ENCODE data around the gene MYT1. TPM values are rescaled to one million over a fixed set of nuclear protein-coding genes. Genes with fewer than 3 reads are reported as not detected.

MYT1 gene
- total and polyA plus RNA-seq, 7 donors = under 0.01 TPM; not detected in 6

DNA sequence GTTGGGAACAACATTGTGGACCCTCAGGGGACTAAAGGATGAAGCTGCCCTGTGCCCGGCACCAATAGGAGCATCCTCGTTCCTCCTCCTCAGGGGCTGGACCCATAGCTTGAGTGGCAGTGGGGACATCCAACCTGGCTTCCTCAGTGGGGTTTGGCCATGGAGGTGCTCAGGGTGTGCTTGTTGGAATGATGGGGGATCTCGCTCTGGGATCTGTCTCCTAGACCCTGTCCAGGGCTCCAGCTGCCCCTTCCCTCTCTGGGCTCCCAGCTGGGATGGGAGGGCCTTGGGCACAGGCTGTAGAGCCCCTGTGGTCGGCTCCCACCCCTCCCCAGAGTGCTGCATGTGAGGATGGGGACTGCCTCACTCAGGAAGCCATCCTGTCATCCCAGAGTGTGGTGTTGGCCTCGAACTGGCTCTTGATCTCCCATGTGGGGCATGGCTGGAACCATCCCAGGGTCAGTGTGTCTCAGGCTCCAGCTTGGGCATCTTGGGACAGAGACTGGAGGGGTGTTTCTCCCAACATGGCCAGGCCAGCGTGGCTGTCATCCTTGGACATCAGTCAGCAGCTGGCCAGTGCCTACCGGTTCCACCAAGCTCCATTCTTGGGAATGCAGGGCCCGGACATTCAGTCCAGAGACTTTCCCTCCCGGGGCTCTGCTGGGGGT is 9.5 kb upstream of the MYT1 start:
- WGBS, 3 donors = 49 to 67% (median 52%) methylated on average over 9 of the region's 9 CpGs
- Histone ChIP-seq H3K4me3 (no peak overlapping the region), H3K27ac (no peak overlapping the region), H3K36me3 (ENCODE audit: insufficient read depth in 1 of 2, low read depth in 1 of 2) (no peaks in the 10 kb centered on the region), H3K27me3 (ENCODE audit: insufficient read depth in 3 of 3, low read length in 2 of 3) (peaks cover 0 to 24% (median 12%) of the 10 kb centered on the region in 3 donors), H3K9me3 (no peaks in the 10 kb centered on the region), H3K4me1 (no peaks in the 10 kb centered on the region)
- TF ChIP-seq, protein P1, sequence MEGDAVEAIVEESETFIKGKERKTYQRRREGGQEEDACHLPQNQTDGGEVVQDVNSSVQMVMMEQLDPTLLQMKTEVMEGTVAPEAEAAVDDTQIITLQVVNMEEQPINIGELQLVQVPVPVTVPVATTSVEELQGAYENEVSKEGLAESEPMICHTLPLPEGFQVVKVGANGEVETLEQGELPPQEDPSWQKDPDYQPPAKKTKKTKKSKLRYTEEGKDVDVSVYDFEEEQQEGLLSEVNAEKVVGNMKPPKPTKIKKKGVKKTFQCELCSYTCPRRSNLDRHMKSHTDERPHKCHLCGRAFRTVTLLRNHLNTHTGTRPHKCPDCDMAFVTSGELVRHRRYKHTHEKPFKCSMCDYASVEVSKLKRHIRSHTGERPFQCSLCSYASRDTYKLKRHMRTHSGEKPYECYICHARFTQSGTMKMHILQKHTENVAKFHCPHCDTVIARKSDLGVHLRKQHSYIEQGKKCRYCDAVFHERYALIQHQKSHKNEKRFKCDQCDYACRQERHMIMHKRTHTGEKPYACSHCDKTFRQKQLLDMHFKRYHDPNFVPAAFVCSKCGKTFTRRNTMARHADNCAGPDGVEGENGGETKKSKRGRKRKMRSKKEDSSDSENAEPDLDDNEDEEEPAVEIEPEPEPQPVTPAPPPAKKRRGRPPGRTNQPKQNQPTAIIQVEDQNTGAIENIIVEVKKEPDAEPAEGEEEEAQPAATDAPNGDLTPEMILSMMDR (IDR thresholded peaks at IDR 0.05) = no peak
- DNase-seq (no peak), ATAC-seq (no peak)
- intact Hi-C loops (cut with DNase I) = no loop called here

- Histone ChIP-seq H3K4me3 (no peak overlapping the region), H3K4me1 (no peaks in the 10 kb centered on the region), H3K27me3 (ENCODE audit: insufficient read depth in 3 of 3, low read length in 2 of 3) (peaks cover 0 to 32% (median 12%) of the 10 kb centered on the region in 3 donors), H3K27ac (no peak overlapping the region), H3K9me3 (no peaks in the 10 kb centered on the region), H3K36me3 (ENCODE audit: insufficient read depth in 1 of 2, low read depth in 1 of 2) (no peaks in the 10 kb centered on the region)
- DNase-seq (no peak), ATAC-seq (no peak)
- 61 to 68% (median 66%) methylated on average over 22 of the region's 22 CpGs for WGBS, 3 donors
- intact Hi-C loops (cut with DNase I) = no loop called here
- TF ChIP-seq, protein P1 (IDR thresholded peaks at IDR 0.05) = no peak
Measured at GRCh38 chr20:64155258-64156135, 8.8 kb upstream of the MYT1 start.

GRCh38 chr20:64156136-64156885 is 7.9 kb upstream of the MYT1 start:
- no peak overlapping the region for H3K27ac ChIP-seq
- H3K4me3 ChIP-seq = no peak overlapping the region
- TF ChIP-seq, protein P1 (IDR thresholded peaks at IDR 0.05) = no peak
- no peaks in the 10 kb centered on the region for H3K36me3 ChIP-seq (ENCODE audit: insufficient read depth in 1 of 2, low read depth in 1 of 2)
- H3K27me3 ChIP-seq (ENCODE audit: insufficient read depth in 3 of 3, low read length in 2 of 3) = peaks cover 0 to 40% (median 19%) of the 10 kb centered on the region in 3 donors
- ATAC-seq = no peak
- intact Hi-C loops (cut with DNase I) = no loop called here
- no peaks in the 10 kb centered on the region for H3K9me3 ChIP-seq
- H3K4me1 ChIP-seq = no peaks in the 10 kb centered on the region
- DNase-seq = no peak
- WGBS, 3 donors = 42 to 54% (median 42%) methylated on average over 9 of the region's 9 CpGs

DNA sequence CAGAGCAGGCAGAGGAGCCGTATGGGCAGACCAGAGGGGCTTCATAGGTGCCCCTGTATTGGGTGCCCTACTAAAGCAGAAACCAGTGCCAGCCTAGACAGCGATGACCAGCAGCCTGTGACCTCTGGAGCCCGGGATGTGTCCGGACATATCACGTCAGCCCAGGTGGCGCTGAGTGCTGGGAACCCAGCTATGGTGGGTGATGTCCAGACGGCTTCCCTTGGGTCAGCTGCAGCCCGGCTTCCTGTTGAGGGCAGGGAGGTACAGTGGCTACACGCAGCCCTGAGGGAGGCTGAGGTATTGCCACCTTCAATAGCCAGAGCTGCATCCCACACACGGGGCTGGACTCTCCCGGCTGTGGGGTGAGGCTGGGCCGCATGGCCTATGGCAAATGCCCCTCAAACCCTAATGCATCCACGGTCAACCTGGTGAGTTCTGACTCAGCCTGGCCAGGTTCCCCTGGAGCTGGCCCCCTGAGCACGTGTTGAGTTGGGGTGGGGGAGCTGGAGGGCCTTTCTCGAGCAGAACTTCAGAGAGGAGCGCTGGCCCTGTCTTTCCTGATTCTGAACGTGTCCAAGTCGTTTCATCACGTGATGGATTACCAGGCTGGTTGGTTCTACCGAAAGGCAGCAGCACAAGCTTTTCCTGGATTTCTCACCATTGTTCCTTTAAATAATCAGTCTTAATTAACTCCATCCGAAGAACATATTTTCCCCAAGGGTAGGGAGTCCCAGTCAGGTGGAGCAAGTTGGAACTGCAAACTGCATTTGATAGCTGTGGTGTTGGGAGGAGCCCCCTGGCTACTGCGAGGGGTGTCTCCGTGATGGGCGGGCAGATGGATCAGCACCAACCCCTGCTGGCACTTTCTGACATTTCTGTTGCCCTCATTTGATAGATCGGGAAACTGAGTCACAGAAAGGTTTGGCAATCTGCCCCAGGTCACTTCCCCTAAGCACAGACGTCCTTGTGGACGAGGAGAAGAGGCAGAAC is 7.1 kb upstream of the MYT1 start:
- Histone ChIP-seq H3K36me3 (ENCODE audit: insufficient read depth in 1 of 2, low read depth in 1 of 2) (no peaks in the 10 kb centered on the region), H3K4me1 (no peaks in the 10 kb centered on the region), H3K4me3 (no peak overlapping the region), H3K27ac (no peak overlapping the region), H3K9me3 (no peaks in the 10 kb centered on the region), H3K27me3 (ENCODE audit: insufficient read depth in 3 of 3, low read length in 2 of 3) (peaks cover 0 to 49% (median 24%) of the 10 kb centered on the region in 3 donors)
- 63 to 69% (median 66%) methylated on average over 27 of the region's 27 CpGs for WGBS, 3 donors
- intact Hi-C loops (cut with DNase I) = no loop called here
- TF ChIP-seq, protein P1 (IDR thresholded peaks at IDR 0.05) = no peak
- no peak for DNase-seq
- no peak for ATAC-seq
